ENCODE results near the gene CDC42EP2. TPM values are rescaled to one million over a fixed set of nuclear protein-coding genes. Genes with fewer than 3 reads are reported as not detected.

The CDC42EP2 gene
- total RNA-seq, 2 experiments from 2014 or later: 1.7 TPM; not detected in 1

GRCh38 chr11:65370659-65371049 is 56.0 kb downstream of the CDC42EP2 start:
- Histone ChIP-seq H3K27ac (ENCODE audit: low read depth, low read length, poor library complexity, severe bottlenecking) (no peak overlapping the region), H3K4me3 (ENCODE audit: low read depth, low read length, poor library complexity, severe bottlenecking) (no peak overlapping the region), H3K36me3 (ENCODE audit: insufficient read depth, low read length) (no peaks in the 10 kb centered on the region), H3K4me2 (ENCODE audit: low read length) (no peak overlapping the region), H3K9me2 (ENCODE audit: insufficient read depth, low read length) (no peaks in the 10 kb centered on the region), H3K79me2 (ENCODE audit: insufficient read depth, low read depth, low read length) (no peaks in the 10 kb centered on the region), H2AFZ (ENCODE audit: low read length) (no peak overlapping the region), H4K20me1 (ENCODE audit: insufficient read depth, low read length) (no peaks in the 10 kb centered on the region), H3K4me1 (ENCODE audit: insufficient read depth, low read length, poor library complexity, severe bottlenecking) (peaks cover 8% of the 10 kb centered on the region), H3K9me3 (ENCODE audit: low read length) (no peaks in the 10 kb centered on the region)
- intact Hi-C loops (cut with micrococcal nuclease; ENCODE audit: unreplicated experiment): no loop called here
- BruUV-seq (replicated peaks): no TSS peak
- no peak for DNase-seq (ENCODE audit: low spot score)
- ChIA-PET POLR2A (interaction anchor here (0.5 to 1.3 kb wide), 3 partner anchors 9 to 127 kb away, joined by 3 to 5 read pairs (median 4); no protein-coding TSS in a partner anchor), CTCF (ENCODE audit: unreplicated experiment) (no interaction called here)
- no peak for TF ChIP-seq CTCF (conservative IDR thresholded peaks at IDR 0.05; ENCODE audit: low read length)
- no peak for TF ChIP-seq EZH2phosphoT487 (IDR thresholded peaks at IDR 0.05; ENCODE audit: borderline replicate concordance, low read depth, low read length)

Other genes with a start within 250 kb of the CDC42EP2 start
- 119 and 135 TPM in 2 replicates for gene CDCA5, start 230.8 kb upstream of the CDC42EP2 start, total RNA-seq (2014; rRNA removed; shearing (Covaris generic))
- 151 and 153 TPM in 2 replicates for gene CDCA5, start 230.8 kb upstream of the CDC42EP2 start, total RNA-seq (2022)
- 39.5 and 43.9 TPM in 2 replicates for gene ZFPL1, start 230.6 kb upstream of the CDC42EP2 start, total RNA-seq (2014; rRNA removed; shearing (Covaris generic))
- 38.4 and 42.6 TPM in 2 replicates for gene ZFPL1, start 230.6 kb upstream of the CDC42EP2 start, total RNA-seq (2022)
- gene VPS51, start 218.7 kb upstream of the CDC42EP2 start, total RNA-seq (2014; rRNA removed; shearing (Covaris generic)): 214 and 221 TPM in 2 replicates
- gene VPS51, start 218.7 kb upstream of the CDC42EP2 start, total RNA-seq (2022): 119 and 146 TPM in 2 replicates
- gene TM7SF2, start 203.0 kb upstream of the CDC42EP2 start, total RNA-seq (2014; rRNA removed; shearing (Covaris generic)): 25.8 and 30.1 TPM in 2 replicates
- gene TM7SF2, start 203.0 kb upstream of the CDC42EP2 start, total RNA-seq (2022): 46.7 and 54.1 TPM in 2 replicates
- 29.9 and 32.4 TPM in 2 replicates for gene ZNHIT2, start 197.2 kb upstream of the CDC42EP2 start, total RNA-seq (2014; rRNA removed; shearing (Covaris generic))
- gene ZNHIT2, start 197.2 kb upstream of the CDC42EP2 start, total RNA-seq (2022): 10.7 and 11.5 TPM in 2 replicates
- 1,573 and 1,628 TPM in 2 replicates for gene FAU, start 192.7 kb upstream of the CDC42EP2 start, total RNA-seq (2014; rRNA removed; shearing (Covaris generic))
- gene FAU, start 192.7 kb upstream of the CDC42EP2 start, total RNA-seq (2022): 1,401 and 1,406 TPM in 2 replicates
- gene MRPL49, start 192.5 kb upstream of the CDC42EP2 start, total RNA-seq (2014; rRNA removed; shearing (Covaris generic)): 81.6 and 83.2 TPM in 2 replicates
- 65.2 and 67.2 TPM in 2 replicates for gene MRPL49, start 192.5 kb upstream of the CDC42EP2 start, total RNA-seq (2022)
- gene SYVN1, start 180.3 kb upstream of the CDC42EP2 start, total RNA-seq (2014; rRNA removed; shearing (Covaris generic)): 102 and 134 TPM in 2 replicates
- gene SYVN1, start 180.3 kb upstream of the CDC42EP2 start, total RNA-seq (2022): 310 and 320 TPM in 2 replicates
- not detected in 2 replicates for gene SPDYC, start 144.6 kb upstream of the CDC42EP2 start, total RNA-seq (2014; rRNA removed; shearing (Covaris generic))
- not detected in 2 replicates for gene SPDYC, start 144.6 kb upstream of the CDC42EP2 start, total RNA-seq (2022)
- 66.9 and 89.9 TPM in 2 replicates for gene CAPN1, start 132.9 kb upstream of the CDC42EP2 start, total RNA-seq (2014; rRNA removed; shearing (Covaris generic))
- gene CAPN1, start 132.9 kb upstream of the CDC42EP2 start, total RNA-seq (2022): 111 and 118 TPM in 2 replicates
- 47.5 and 50.0 TPM in 2 replicates for gene POLA2, start 52.9 kb upstream of the CDC42EP2 start, total RNA-seq (2014; rRNA removed; shearing (Covaris generic))
- gene POLA2, start 52.9 kb upstream of the CDC42EP2 start, total RNA-seq (2022): 89.1 and 103 TPM in 2 replicates
- 38.5 and 39.9 TPM in 2 replicates for gene DPF2, start 19.0 kb downstream of the CDC42EP2 start, total RNA-seq (2014; rRNA removed; shearing (Covaris generic))
- 62.2 and 64.2 TPM in 2 replicates for gene DPF2, start 19.0 kb downstream of the CDC42EP2 start, total RNA-seq (2022)
- 2.2 and 2.7 TPM in 2 replicates for gene TIGD3, start 39.9 kb downstream of the CDC42EP2 start, total RNA-seq (2014; rRNA removed; shearing (Covaris generic))
- gene TIGD3, start 39.9 kb downstream of the CDC42EP2 start, total RNA-seq (2022): 2.0 TPM in 2 replicates
- 5.9 and 7.0 TPM in 2 replicates for gene SLC25A45, start 67.8 kb downstream of the CDC42EP2 start, total RNA-seq (2014; rRNA removed; shearing (Covaris generic))
- gene SLC25A45, start 67.8 kb downstream of the CDC42EP2 start, total RNA-seq (2022): 20.7 and 24.0 TPM in 2 replicates
- 36.7 and 55.8 TPM in 2 replicates for gene FRMD8, start 71.8 kb downstream of the CDC42EP2 start, total RNA-seq (2014; rRNA removed; shearing (Covaris generic))
- gene FRMD8, start 71.8 kb downstream of the CDC42EP2 start, total RNA-seq (2022): 31.5 and 37.6 TPM in 2 replicates
- gene NEAT1, start 107.9 kb downstream of the CDC42EP2 start, total RNA-seq (2014; rRNA removed; shearing (Covaris generic)): 30.1 and 52.2 TPM in 2 replicates
- gene NEAT1, start 107.9 kb downstream of the CDC42EP2 start, total RNA-seq (2022): 390 and 440 TPM in 2 replicates
- 3,446 and 3,598 TPM in 2 replicates for gene MALAT1, start 184.2 kb downstream of the CDC42EP2 start, total RNA-seq (2014; rRNA removed; shearing (Covaris generic))
- 5,974 and 7,097 TPM in 2 replicates for gene MALAT1, start 184.2 kb downstream of the CDC42EP2 start, total RNA-seq (2022)
- 43.2 and 56.8 TPM in 2 replicates for gene SCYL1, start 210.2 kb downstream of the CDC42EP2 start, total RNA-seq (2014; rRNA removed; shearing (Covaris generic))
- 62.9 and 70.0 TPM in 2 replicates for gene SCYL1, start 210.2 kb downstream of the CDC42EP2 start, total RNA-seq (2022)
- 11.2 and 17.4 TPM in 2 replicates for gene LTBP3, start 243.5 kb downstream of the CDC42EP2 start, total RNA-seq (2014; rRNA removed; shearing (Covaris generic))
- gene LTBP3, start 243.5 kb downstream of the CDC42EP2 start, total RNA-seq (2022): 10.0 and 13.8 TPM in 2 replicates

Data from OCI-LY7 (cell line).